NCI-H146 (cell line): ENCODE results near the gene B3GNT3.
A peak's percentile ranks its signal among the peaks of the same experiment; 100 is the strongest.
"Not testable (repeated sequence)": the region's sequence is repeated elsewhere in the genome, so short reads cannot be mapped to it uniquely, and the experiment has no call there.

ENCODE experiments used
- DNase-seq: peaks from one replicate; lab custom pipeline; 2025; lab: John Stamatoyannopoulos, UW

Gene B3GNT3

DNA sequence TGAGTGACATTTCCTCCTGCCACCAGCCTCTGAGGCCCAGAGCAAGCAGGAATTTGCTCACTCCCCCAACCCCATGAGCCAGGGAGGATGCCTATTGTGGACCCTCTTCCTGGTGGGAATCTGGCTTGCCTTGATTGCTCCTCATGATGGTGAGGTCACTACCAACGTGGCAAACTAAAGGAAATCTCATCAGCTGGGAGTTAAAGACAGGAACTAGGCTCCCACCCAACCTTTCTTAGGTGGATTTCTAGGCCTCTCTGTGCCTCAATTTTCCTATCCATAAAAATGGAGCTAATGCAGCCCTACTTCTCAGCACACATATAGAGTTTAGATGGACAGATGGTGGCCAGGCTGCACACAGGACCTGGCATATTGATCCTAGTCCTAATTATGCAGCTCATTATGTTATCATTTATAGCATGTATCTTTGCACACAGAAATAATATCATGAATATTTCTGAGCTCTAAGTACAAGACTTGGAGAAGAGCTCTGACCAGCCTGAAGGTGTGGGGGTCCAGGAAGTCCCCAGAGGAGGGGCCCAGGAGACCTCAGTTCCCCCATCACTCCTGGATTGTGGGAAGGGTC is 2.0 kb downstream of the B3GNT3 start:
- no peak for DNase-seq

DNA sequence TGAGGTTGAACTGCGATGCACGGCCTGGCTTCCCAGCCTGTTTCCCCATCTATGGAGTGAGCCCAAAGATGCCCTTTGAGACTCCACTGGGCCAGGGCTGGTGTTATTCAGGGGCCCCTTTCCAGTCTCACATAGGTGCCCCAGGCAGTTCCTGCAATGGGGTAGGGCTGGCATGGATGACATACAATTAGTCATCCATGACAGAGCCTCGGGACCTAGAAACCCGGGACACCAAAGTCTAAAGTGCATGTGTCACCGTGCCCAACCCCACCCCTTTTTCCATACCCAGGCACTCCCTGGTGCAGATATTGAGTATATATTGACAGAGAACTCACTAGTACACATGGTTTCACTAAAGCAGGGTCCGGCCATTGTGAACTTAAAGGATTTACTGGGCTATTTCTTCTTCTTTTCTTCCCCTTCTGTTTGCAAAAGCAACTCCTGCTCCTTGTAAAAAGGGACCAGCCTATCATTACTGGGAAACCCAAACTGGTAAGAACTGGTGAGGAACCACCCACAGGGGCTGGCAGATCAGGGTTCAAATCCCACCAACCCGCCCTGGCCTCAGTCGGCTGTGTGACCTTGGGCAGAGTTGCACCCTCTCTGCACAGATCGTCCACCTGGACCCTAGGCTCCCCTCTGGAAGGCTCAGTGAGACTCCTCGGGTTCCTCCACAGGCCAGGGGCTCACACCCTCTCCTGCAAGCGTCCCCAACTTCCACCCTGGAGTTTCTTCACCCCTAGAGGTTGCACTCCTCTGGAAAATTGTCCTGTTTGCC is 2.7 kb downstream of the B3GNT3 start:
- DNase-seq = no peak

DNA sequence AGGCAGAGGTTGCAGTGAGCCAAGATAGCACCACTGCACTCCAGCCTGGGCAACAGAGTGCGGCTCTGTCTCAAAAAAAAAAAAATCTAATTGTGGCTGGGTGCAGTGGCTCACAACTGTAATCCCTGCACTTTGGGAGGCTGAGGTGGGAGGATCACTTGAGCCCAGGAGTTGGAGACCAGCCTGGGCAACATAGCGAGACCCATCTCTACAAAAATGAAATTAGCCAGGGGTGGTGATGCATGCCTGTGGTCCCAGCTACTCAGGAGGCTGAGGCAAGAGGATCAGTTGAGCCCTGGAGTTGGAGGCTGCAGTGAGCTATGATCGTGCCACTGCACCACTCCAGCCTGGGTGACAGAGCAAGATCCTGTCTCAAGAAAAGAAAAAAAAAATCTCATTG is 3.7 kb downstream of the B3GNT3 start:
- DNase-seq = not testable (repeated sequence)

DNA sequence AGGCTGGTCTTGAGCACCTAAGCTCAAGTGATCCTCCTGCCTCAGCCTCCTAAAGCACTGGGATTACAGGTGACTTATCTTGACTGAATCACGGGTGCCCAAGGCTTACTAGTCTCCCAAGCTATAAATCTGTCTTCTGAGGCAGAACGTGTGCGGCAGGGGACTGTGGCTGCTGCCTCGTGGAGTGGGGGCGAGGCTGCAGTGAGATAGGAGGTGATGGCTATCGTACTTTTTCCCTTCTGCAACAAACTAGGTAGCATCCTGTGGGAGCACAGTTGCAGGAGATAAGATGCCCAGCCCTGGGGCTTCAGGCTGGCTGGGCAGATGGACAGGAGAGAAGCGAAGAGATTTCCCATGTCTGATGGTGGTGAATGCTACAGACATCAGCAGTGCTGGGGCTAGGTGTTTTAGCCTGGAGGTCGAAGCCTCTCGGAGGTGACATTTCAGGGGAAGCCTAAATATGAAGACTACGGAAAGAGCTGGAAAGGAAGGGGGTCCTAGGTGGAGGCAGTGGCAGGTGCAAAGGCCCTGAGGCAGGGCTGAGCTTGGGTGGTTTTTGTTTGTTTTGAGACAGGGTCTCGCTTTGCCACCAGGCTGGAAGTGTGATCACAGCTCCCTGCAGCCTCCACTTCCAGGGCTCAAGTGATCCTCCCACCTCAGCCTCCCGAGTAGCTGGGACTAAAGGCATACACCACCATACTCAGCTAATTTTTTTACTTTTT is 7.4 kb downstream of the B3GNT3 start:
- DNase-seq = no peak

DNA sequence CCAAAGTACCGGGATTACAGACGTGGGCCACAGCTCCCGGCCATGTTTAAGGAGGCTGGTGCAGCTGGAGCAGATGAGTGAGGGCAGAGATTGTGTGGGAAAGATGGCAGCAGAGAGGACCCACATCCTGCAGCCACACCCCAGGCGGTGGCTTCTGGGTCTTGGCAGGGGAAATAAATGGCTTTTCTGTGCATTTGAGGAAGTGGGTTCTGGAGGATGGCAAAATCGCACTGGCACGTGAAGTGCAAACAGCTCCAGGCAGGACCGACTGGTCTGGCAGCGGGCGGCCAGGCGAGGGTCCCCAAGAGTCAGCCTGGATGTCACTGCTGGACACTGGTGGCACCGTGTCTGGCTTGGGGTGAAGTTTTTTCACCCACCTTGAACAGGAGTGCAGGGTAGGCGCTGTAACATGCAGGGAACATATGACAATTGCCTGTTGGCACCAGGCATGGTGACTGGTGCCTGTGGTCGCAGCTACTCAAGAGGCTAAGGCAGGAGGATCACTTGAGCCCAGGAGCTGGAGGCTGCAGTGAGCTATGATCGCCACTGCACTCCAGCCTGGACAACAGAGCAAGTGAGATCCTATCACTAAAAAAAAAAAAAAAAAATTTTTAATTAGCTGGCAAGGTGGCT is 8.4 kb downstream of the B3GNT3 start:
- no peak for DNase-seq

DNA sequence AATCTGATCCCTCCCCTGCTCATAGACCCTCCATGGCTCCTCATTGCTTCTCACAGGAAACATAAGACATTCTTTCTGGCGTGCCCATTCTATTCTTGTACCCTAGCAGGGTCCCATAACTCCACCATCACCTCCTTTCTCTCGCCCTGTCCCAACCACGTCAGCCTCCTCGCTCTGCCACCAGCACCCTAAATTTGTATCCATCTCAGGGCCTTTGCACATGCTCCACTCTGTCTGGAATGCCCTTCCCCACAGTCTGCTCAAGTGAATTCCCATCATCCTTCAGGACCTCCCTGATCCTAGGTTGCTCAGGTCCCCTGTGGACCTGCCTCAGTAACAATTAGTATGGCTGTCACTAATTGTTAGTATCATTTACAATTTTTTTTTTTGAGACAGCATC is 10.5 kb downstream of the B3GNT3 start:
- DNase-seq = no peak

DNA sequence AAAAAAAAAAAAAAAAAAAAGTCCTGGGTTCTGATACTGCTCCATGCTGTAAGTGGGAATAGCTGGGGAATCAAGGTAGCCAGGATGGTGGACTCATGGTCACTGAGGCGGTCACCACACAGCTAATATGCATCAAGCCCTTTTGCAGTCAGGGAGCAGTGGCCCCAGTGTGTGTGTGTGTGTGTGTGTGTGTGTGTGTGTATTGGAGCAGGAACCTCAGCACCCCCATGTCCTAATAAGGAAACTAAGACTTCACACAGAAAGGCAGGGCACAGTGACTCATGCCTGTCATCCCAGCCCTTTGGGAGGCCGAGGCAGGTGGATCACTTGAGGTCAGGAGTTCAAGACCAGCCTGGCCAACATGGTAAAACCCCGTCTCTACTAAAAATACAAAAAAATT is 12.0 kb downstream of the B3GNT3 start:
- DNase-seq = no peak

DNA sequence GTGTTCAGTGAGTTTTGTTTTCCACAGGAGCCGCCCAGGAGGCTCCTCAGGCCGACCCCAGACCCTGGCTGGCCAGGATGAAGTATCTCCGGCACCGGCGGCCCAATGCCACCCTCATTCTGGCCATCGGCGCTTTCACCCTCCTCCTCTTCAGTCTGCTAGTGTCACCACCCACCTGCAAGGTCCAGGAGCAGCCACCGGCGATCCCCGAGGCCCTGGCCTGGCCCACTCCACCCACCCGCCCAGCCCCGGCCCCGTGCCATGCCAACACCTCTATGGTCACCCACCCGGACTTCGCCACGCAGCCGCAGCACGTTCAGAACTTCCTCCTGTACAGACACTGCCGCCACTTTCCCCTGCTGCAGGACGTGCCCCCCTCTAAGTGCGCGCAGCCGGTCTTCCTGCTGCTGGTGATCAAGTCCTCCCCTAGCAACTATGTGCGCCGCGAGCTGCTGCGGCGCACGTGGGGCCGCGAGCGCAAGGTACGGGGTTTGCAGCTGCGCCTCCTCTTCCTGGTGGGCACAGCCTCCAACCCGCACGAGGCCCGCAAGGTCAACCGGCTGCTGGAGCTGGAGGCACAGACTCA is 12.9 kb downstream of the B3GNT3 start:
- peak; percentile 40 for DNase-seq

DNA sequence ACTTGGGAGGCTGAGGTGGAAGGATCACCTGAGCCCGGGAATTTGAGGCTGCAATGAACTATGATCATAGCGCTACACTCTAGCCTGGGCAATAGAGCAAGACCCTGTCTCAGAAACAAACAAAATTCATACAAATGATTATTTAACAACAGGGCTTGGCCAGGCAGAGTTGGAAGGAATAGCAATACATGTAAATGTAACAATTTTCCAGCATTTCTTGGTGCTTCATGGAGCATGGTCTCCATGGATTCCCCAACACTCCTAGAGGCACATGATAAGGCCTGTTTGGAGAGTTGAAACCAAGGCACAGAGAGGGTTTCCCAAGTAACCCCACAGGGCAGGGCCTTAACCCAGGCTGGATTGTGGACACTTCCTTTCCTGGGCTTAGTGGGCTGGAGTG is 16.2 kb downstream of the B3GNT3 start:
- no peak for DNase-seq

DNA sequence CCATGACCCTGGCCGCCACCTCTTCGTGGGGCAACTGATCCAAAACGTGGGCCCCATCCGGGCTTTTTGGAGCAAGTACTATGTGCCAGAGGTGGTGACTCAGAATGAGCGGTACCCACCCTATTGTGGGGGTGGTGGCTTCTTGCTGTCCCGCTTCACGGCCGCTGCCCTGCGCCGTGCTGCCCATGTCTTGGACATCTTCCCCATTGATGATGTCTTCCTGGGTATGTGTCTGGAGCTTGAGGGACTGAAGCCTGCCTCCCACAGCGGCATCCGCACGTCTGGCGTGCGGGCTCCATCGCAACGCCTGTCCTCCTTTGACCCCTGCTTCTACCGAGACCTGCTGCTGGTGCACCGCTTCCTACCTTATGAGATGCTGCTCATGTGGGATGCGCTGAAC is 16.7 kb downstream of the B3GNT3 start:
- no peak for DNase-seq

DNA sequence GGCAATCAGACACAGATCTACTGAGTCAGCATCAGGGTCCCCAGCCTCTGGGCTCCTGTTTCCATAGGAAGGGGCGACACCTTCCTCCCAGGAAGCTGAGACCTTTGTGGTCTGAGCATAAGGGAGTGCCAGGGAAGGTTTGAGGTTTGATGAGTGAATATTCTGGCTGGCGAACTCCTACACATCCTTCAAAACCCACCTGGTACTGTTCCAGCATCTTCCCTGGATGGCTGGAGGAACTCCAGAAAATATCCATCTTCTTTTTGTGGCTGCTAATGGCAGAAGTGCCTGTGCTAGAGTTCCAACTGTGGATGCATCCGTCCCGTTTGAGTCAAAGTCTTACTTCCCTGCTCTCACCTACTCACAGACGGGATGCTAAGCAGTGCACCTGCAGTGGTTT is 17.2 kb downstream of the B3GNT3 start:
- DNase-seq = no peak

DNA sequence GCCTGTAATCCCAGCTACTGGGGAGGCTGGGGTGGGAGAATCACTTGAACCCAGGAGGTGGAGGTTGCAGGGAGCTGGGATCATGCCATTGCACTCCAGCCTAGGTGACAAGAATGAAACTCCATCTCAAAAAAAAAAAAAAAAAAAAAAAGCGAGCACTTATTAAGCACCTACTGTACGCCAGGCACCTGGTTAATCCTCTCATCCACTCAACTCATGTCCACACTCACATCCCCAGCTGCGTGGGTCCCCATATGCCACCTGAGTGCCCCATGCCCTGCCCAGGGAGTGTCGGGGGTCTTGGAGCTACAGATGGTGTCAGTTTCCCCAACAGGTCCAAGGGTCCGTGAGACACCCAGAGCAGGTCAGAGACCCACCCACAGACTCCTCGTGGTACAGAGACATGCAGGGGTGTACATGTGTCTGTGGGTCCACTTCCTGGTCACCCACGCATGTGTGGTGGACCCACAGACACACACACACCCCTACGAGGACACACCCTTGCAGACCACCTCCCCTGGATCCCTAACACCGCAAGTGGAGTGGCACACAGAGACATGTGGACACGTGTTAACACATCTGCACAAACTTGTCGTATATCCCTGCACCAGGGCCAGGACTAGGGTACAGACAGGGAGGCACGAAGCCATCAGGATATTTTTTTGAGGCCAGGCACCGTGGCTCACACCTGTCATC is 22.9 kb downstream of the B3GNT3 start:
- DNase-seq = no peak

DNA sequence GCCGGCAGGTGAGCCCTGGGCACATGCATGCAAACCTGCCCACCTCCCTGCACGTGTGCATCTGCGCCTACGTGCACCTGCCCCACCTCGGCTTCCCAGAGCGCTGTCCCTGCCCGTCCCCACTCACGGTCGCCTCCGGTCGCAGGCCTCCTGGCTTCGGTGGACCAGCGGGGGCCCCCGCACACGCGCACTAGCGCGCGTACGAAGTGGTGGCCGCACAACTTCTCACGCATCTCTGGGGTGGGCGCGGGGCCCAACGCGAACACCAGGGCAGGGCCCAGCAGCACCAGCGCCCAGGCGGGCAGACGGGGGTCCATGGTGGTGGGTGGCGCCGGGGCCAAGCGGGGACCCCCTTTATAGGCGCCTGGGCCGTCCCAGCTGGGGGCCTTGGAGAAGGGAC is 26.3 kb downstream of the B3GNT3 start, which contains the start of gene INSL3:
TSS of gene INSL3 (minus strand) at position 330 of the 400 bp plus-strand sequence. CDS start at position 317, 13 bp downstream.
- no peak for DNase-seq

DNA sequence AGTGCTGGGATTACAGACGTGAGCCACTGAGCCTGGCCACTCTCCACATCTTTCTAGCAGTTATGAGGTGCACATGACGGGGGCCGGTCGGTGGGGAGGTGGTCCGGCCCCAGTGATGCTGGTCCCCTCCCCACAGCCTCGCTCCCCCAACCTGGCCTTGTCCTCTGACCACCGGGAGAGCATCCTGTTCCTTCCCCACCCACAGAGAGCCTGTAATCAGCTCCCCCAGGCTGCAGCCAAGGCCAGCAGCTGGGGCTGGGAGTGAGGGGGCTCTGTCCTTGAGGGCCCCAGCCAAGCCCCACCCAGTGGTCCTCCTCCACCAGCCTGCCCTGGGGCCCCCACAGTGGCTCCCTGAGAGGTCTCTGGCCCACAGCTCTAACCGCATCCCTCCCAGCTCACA is 29.4 kb downstream of the B3GNT3 start:
- DNase-seq = no peak

DNA sequence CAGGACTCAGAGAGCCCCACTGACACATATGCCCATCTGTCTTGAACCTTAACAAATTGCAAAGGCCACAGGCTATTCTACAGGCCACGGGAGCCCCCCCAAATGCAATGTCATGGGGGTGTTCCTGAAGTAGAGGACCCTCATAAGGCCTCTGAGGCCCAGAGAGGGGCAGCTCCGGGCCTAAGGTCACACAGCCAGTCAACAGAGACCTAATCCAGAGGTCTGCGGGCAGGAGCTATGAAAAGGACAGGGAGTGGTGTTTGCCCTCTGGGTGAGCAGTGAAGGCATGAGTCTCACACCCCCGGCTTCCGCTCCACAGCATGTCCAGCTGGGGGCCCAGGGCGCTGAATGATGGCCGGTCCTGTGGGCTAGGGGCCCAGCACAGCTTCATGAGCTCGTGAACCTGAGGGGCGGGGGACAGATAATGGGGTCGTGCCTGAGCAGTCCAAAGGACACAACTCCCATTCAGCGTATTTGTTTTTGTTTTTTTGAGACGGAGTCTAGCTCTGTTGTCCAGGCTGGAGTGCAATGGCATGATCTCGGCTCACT is 31.6 kb downstream of the B3GNT3 start:
- DNase-seq = no peak

DNA sequence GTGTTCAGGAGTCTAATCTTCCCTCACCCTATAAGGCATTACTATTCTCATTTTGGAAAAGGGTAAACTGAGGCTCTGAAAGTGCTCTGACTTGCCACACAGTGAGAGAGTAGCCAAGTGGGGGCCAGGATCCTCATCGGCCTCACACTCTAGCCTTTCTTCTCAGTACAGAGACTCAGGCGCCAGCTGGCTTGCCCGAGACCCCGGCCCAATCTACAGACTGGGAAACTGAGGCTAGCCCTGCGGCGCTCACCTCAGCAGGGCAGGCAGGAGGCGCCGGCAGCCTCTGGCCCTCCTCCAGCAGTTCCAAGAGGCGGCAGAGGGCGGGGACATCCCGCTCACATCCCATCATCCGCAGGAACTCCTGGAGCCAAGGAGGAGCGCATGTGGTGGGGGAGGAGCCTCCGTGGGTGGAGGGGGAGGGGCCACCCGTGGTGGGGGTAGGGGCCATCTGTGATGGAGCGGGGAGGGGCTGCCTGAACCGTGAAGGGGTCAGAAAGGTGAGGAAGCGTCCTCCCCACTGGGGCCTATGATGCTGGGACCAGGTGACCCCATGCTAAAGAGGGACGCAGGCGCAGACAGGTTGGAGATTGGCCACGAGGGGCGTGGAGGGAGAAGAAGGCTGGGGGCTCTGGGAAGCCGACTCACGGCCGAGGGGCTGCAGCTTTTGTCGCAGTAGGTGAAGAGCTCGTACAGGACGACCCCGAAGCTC is 35.1 kb downstream of the B3GNT3 start:
- peak; percentile 70 for DNase-seq

DNA sequence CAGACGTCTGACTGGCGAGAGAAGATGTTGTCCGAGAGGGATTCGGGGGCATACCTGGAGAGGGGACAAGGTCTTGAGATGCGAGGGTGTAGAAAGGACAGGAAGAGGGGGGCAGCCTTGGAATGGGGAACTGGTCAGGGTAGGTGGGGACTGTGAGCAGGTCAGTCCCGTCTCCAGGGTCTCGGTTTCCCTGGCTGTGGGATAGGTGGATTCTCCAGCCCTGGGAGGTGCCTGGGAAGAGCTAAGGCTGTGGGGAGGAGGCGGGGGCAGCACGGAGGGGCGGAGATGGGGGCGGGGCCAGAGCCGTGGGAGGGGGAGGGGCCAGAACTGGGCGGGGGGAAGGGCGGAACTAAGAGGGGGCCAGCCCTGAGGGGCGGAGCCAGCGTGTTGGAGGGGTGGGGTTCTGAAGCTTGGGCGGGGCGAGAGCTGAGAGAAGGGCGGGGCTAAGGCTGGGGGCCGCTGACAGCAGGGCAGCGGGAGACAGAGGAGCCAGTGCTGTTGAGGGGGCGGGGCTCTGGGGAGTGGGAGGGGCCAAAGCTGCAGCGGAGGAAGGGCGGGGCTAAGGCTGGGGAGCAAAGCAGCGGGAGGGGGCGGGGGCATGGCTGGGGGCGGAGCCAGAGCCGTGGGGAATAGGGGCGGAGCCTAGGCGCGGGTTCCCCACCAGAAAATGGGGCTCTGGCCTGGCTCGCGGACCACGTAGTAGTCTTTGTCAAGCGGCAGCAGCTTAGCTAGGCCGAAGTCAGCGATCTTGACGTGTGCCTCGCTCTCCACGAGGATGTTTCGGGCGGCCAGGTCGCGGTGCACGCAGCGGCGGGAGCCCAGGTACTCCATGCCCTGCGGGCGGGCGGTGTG is 35.9 kb downstream of the B3GNT3 start:
- peak; percentile 86 for DNase-seq

DNA sequence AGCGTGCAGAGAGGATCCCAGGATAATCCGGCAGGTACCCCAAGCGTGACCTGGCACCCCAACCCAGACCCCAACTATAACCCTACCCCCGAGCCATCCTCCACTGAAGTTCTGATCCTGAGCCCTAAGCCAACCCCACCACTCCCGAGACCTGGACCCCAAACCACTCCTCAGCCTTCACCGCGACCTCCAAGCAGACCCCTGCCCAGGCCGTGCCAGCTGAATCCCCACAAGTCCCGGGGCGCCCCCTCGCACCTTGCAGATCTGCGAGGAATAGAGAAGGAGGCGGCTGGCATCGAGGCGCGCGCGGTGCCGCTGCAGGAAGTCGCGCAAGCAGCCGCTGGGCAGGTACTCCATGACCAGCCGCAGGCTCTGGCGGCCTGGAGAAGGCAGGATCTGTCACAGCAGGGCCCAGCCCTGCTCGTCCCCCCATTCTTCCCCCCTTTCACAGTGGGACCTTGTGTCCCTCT is 36.5 kb downstream of the B3GNT3 start:
- DNase-seq = peak; percentile 30

DNA sequence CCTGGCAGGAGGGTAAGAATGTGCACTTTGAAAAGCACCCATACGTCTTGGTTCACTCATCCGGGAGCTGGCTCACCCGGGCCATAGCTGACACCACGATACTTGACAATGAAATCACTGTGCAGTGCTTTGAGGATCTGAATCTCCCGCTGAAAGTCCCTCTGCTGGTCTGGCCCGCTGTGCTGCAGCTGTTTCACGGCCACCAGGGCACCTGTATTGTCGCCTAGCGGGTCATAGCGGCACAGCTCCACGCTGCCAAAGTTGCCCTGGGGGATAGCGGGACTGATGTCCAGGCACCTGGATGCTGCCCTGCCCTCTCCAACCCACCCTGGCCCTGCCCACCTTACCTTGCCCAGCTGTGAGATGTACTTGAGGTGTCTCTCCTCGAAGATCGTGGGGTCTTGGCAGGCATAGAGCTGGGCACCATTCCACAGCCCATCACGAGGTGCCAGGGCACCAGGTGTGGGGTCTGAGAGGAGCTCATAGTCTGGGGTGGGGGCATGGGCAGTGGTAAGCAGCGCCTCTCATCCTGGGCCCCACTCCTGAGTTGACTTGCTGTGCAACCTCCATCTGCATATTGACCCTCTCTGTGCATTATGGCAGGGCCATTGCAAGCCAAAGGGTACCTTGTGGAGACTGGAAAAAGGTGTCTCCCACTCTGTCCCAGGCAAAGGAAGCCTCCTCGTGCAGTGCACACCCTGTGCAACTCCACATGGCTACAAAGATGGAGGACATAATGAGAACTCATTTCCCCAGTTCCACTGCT is 37.7 kb downstream of the B3GNT3 start:
- no peak for DNase-seq
